A549 (cell line): ENCODE results near the gene MYO18A. TPM values are rescaled to one million over a fixed set of nuclear protein-coding genes. Genes with fewer than 3 reads are reported as not detected.

ENCODE experiments used
- ATAC-seq, 2 experiments: fragments of 200-7000 bp in 1 of 2; fragments of >200 bp in 1 of 2; cut with Nextera tagmentation in 1 of 2; cut with Tn5 transposase in 1 of 2; 3 replicates each; pipeline versions ENCODE4 v1.8.0 to v1.9.1; 2018 to 2020; ENCODE audit warnings: mild to moderate bottlenecking in 1 of 2, moderate library complexity in 1 of 2
- CTCF ChIA-PET: fragments of 300-600 bp; sonication (Branson Sonifier 250); formaldehyde crosslinking; extraction: SDS; loops from one replicate; lab custom pipeline; 2021; ENCODE audit warnings: antibody characterized with exemption, inconsistent platforms; lab: Yijun Ruan, JAX
- POLR2A ChIA-PET: fragments of 350-600 bp; formaldehyde crosslinking; extraction: SDS; loops from one replicate; lab custom pipeline; 2021; ENCODE audit warnings: antibody characterized with exemption, inconsistent platforms; lab: Yijun Ruan, JAX
- DNase-seq, 2 experiments: peaks; one replicate each; pipeline versions ENCODE4 v3.0.0 to v3.0.0-alpha.2; 2011 to 2016; ENCODE audit warnings: low read depth in 1 of 2, low spot score in 1 of 2
- FAIRE-seq: peaks from 2 replicates; lab custom pipeline; 2011; peaks lifted over from hg19 to GRCh38; lab: Jason Lieb, UNC
- H3K27ac ChIP-seq, 2 experiments: fragments of >200 bp; sonication (Bioruptor Twin); formaldehyde crosslinking; 3 replicates each; pipeline ENCODE4 v1.5.1; 2016 to 2017
- H3K4me1 ChIP-seq: fragments of >200 bp; sonication (Bioruptor Twin); formaldehyde crosslinking; 3 replicates; pipeline ENCODE4 v1.6.1; 2016
- H3K4me2 ChIP-seq: fragments of >200 bp; sonication (Bioruptor Twin); formaldehyde crosslinking; 3 replicates; pipeline ENCODE4 v1.6.1; 2016
- H3K4me3 ChIP-seq: fragments of >200 bp; sonication (Bioruptor Twin); formaldehyde crosslinking; 3 replicates; pipeline ENCODE4 v1.5.1; 2016
- H3K9me3 ChIP-seq: fragments of >200 bp; sonication (Bioruptor Twin); formaldehyde crosslinking; 3 replicates; pipeline ENCODE4 v1.6.1; 2016
- CBX8 ChIP-seq: fragments of 200-600 bp; sonication (generic); IDR thresholded peaks from 2 replicates; pipeline ENCODE4 v1.6.1; 2016
- CHD4 ChIP-seq: fragments of 200-600 bp; sonication (generic); IDR thresholded peaks from 2 replicates; pipeline ENCODE4 v1.6.1; 2016; ENCODE audit warnings: antibody characterized with exemption, mild to moderate bottlenecking, borderline replicate concordance
- FOSL2 ChIP-seq, 2 experiments: fragments of 450-650 bp in 1 of 2; fragments of >200 bp in 1 of 2; sonication (Bioruptor Twin) in 1 of 2; formaldehyde crosslinking; IDR thresholded peaks; 2 replicates each; pipeline versions ENCODE4 v1.5.0 to v1.6.1; 2016 to 2020; ENCODE audit warnings: mild to moderate bottlenecking in 1 of 2, moderate library complexity in 1 of 2
- HEYL ChIP-seq: fragments of 250-450 bp; sonication (Bioruptor Pico); IDR thresholded peaks from 2 replicates; pipeline ENCODE4 v1.8.0; 2021; ENCODE audit warnings: mild to moderate bottlenecking, moderate library complexity
- HOXB13 ChIP-seq: fragments of 250-450 bp; sonication (Bioruptor Pico); IDR thresholded peaks from 2 replicates; pipeline ENCODE4 v1.5.0; 2020; ENCODE audit warnings: low read depth, mild to moderate bottlenecking, moderate library complexity
- JUN ChIP-seq, 2 experiments: fragments of >200 bp; sonication (Bioruptor Twin); formaldehyde crosslinking; IDR thresholded peaks; 2 replicates in 1 of 2; 3 replicates in 1 of 2; pipeline ENCODE4 v1.6.1; 2016 to 2017
- MAFK ChIP-seq: fragments of 450-650 bp; IDR thresholded peaks from 2 replicates; pipeline ENCODE4 v1.6.1; 2014; ENCODE audit not compliant: partially characterized antibody
- NFE2L2 ChIP-seq: fragments of 150-350 bp; conservative IDR thresholded peaks from 2 replicates; pipeline ENCODE4 v1.6.1; 2014; ENCODE audit warnings: low read length
- NR3C1 ChIP-seq: fragments of >200 bp; sonication (Bioruptor Twin); formaldehyde crosslinking; IDR thresholded peaks from 3 replicates; pipeline ENCODE4 v1.6.1; 2017
- POLR2AphosphoS2 ChIP-seq: conservative IDR thresholded peaks from 2 replicates; pipeline ENCODE4 v1.6.1; 2012; ENCODE audit warnings: low read length, improper control_type of control experiment, inconsistent platforms
- RAD21 ChIP-seq, 2 experiments: fragments of >200 bp in 1 of 2; sonication (Bioruptor Twin) in 1 of 2; formaldehyde crosslinking in 1 of 2; IDR thresholded peaks in 1 of 2; conservative IDR thresholded peaks in 1 of 2; 2 replicates in 1 of 2; 3 replicates in 1 of 2; pipeline ENCODE4 v1.6.1; 2012 to 2018; ENCODE audit warnings: inconsistent platforms in 1 of 2
- RARB ChIP-seq: fragments of 250-450 bp; sonication (Bioruptor Pico); IDR thresholded peaks from 2 replicates; pipeline ENCODE4 v1.8.0; 2021; ENCODE audit warnings: mild to moderate bottlenecking, moderate library complexity
- SMC3 ChIP-seq: fragments of >200 bp; sonication (Bioruptor Twin); formaldehyde crosslinking; IDR thresholded peaks from 3 replicates; pipeline ENCODE4 v1.6.1; 2018; ENCODE audit warnings: inconsistent platforms
- ZFP36 ChIP-seq: fragments of 450-650 bp; IDR thresholded peaks from 2 replicates; pipeline ENCODE4 v1.6.1; 2014; ENCODE audit warnings: borderline replicate concordance; ENCODE audit not compliant: partially characterized antibody
- WGBS: methylation state at CpG from one replicate; pipeline ENCODE4 v1.1.6; 2017; ENCODE audit errors: missing lambda C conversion rate; 5-methylcytosine and 5-hydroxymethylcytosine counted together
- polyA plus RNA-seq, 4 experiments: library from polyadenylated mRNA; depleted of rRNA in 3 of 4; stranded (reverse); fragments of >200 nt; fragmentation: RNase III in 1 of 4; extraction: RNeasy Plus Mini Kit Qiagen cat#74134 plus additional on column Dnase treatment in 1 of 4; gene quantifications; 2 replicates in 3 of 4; 3 replicates in 1 of 4; pipeline ENCODE4 v1.2.3, GENCODE V29; 2011 to 2017
- TF ChIP-seq, protein P1 (sequence below): fragments of 200-600 bp; sonication (generic); IDR thresholded peaks from 2 replicates; pipeline ENCODE4 v1.6.1; 2016; ENCODE audit warnings: antibody characterized with exemption, mild to moderate bottlenecking, moderate library complexity
- TF ChIP-seq, protein P2 (sequence below): fragments of 250-450 bp; sonication (Bioruptor Pico); IDR thresholded peaks from 2 replicates; pipeline ENCODE4 v1.5.0; 2020; ENCODE audit warnings: low read depth, mild to moderate bottlenecking, moderate library complexity
- TF ChIP-seq, protein P3 (sequence below): IDR thresholded peaks from 2 replicates; pipeline ENCODE4 v1.6.1; 2012
- TF ChIP-seq, protein P4 (sequence below): fragments of 450-650 bp; IDR thresholded peaks from 2 replicates; pipeline ENCODE4 v1.6.1; 2014; ENCODE audit warnings: antibody characterized with exemption
- TF ChIP-seq, protein P5 (sequence below): fragments of 150-350 bp; IDR thresholded peaks from 2 replicates; pipeline ENCODE4 v1.6.1; 2014; ENCODE audit warnings: low read depth, mild to moderate bottlenecking, low read length
- TF ChIP-seq, protein P6 (sequence below): IDR thresholded peaks from 2 replicates; pipeline ENCODE4 v1.6.1; 2012; ENCODE audit warnings: low read depth, borderline replicate concordance

MYO18A gene
- polyA plus RNA-seq, 2 of the 4 experiments (the other 2 are of a cell fraction), result 12.3 to 28.4 TPM

DNA sequence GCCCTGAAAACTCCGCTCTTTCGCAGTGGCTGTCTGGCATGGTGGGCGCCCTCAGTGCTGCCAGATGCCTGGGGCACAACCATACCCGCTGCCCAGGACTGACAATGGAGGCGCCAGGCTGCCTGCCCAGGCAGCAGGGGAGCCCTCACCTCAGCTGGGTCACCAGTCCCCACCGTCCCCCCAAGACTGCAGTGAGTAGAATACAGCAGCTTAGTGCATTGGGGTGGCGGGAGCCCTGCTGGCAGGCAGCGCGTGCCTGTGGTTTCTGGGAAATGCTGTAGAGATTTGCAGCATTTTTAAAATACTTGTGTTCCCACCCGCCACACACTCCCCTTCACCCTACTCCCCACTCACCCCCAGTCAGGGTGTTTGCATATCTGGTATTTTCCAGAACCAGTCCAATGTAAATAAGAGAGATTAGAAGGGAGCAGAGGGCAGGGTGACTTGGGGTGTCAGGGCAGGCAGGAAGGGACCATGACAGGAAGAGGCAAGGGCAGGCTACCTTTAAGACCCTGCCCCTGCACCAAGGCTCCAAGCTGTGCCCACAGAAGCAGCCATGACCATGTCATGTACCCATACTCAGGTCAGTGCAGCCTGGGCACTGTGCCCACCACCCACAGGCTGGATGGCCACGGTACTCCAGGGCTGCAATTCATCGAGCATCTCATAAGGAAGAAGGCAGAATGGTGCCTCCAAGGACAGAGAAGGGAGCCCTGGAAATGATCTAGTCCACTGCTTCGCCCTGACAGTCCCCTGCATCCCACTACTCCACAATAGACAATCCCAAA is 21.5 kb downstream of the MYO18A start:
- H3K27ac ChIP-seq, result peak overlapping the region; percentile 53 to 94; a peak in 5 of 6 replicates
- FAIRE-seq (no peak), DNase-seq (no peak), ATAC-seq (no peak)
- CTCF ChIA-PET, result interaction anchor here (2.0 to 21.3 kb wide), 3 partner anchors 18 to 61 kb away, joined by 9 to 263 read pairs (median 65); partner anchors contain the start of gene MYO18A
- H3K4me1 ChIP-seq, result peaks cover 78% of the 10 kb centered on the region
- H3K4me3 ChIP-seq, result no peak overlapping the region
- POLR2A ChIA-PET, result no interaction called here
- TF ChIP-seq, protein P1, sequence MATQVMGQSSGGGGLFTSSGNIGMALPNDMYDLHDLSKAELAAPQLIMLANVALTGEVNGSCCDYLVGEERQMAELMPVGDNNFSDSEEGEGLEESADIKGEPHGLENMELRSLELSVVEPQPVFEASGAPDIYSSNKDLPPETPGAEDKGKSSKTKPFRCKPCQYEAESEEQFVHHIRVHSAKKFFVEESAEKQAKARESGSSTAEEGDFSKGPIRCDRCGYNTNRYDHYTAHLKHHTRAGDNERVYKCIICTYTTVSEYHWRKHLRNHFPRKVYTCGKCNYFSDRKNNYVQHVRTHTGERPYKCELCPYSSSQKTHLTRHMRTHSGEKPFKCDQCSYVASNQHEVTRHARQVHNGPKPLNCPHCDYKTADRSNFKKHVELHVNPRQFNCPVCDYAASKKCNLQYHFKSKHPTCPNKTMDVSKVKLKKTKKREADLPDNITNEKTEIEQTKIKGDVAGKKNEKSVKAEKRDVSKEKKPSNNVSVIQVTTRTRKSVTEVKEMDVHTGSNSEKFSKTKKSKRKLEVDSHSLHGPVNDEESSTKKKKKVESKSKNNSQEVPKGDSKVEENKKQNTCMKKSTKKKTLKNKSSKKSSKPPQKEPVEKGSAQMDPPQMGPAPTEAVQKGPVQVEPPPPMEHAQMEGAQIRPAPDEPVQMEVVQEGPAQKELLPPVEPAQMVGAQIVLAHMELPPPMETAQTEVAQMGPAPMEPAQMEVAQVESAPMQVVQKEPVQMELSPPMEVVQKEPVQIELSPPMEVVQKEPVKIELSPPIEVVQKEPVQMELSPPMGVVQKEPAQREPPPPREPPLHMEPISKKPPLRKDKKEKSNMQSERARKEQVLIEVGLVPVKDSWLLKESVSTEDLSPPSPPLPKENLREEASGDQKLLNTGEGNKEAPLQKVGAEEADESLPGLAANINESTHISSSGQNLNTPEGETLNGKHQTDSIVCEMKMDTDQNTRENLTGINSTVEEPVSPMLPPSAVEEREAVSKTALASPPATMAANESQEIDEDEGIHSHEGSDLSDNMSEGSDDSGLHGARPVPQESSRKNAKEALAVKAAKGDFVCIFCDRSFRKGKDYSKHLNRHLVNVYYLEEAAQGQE, result no peak
- TF ChIP-seq ZFP36 (no peak), NR3C1 (no peak), HOXB13 (CRISPR knock-in tag) (no peak), RAD21 (conservative IDR thresholded peaks at IDR 0.05 in 1 of 2, IDR thresholded peaks at IDR 0.05 in 1 of 2) (no peak), JUN (IDR thresholded peaks at IDR 0.05) (no peak), SMC3 (no peak), MAFK (no peak), NFE2L2 (no peak), HEYL (CRISPR knock-in tag) (no peak), RARB (CRISPR knock-in tag) (no peak), CHD4 (no peak), POLR2AphosphoS2 (no peak), CBX8 (no peak), FOSL2 (IDR thresholded peaks at IDR 0.05) (no peak), FOSL2 (CRISPR knock-in tag; IDR thresholded peaks at IDR 0.05) (no peak)
- TF ChIP-seq, protein P2, sequence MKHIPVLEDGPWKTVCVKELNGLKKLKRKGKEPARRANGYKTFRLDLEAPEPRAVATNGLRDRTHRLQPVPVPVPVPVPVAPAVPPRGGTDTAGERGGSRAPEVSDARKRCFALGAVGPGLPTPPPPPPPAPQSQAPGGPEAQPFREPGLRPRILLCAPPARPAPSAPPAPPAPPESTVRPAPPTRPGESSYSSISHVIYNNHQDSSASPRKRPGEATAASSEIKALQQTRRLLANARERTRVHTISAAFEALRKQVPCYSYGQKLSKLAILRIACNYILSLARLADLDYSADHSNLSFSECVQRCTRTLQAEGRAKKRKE (CRISPR knock-in tag), result no peak
- TF ChIP-seq, protein P3, sequence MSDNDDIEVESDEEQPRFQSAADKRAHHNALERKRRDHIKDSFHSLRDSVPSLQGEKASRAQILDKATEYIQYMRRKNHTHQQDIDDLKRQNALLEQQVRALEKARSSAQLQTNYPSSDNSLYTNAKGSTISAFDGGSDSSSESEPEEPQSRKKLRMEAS, result no peak
- TF ChIP-seq, protein P4, sequence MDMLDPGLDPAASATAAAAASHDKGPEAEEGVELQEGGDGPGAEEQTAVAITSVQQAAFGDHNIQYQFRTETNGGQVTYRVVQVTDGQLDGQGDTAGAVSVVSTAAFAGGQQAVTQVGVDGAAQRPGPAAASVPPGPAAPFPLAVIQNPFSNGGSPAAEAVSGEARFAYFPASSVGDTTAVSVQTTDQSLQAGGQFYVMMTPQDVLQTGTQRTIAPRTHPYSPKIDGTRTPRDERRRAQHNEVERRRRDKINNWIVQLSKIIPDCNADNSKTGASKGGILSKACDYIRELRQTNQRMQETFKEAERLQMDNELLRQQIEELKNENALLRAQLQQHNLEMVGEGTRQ, result no peak
- TF ChIP-seq, protein P5, sequence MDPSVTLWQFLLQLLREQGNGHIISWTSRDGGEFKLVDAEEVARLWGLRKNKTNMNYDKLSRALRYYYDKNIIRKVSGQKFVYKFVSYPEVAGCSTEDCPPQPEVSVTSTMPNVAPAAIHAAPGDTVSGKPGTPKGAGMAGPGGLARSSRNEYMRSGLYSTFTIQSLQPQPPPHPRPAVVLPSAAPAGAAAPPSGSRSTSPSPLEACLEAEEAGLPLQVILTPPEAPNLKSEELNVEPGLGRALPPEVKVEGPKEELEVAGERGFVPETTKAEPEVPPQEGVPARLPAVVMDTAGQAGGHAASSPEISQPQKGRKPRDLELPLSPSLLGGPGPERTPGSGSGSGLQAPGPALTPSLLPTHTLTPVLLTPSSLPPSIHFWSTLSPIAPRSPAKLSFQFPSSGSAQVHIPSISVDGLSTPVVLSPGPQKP, result no peak
- TF ChIP-seq, protein P6, sequence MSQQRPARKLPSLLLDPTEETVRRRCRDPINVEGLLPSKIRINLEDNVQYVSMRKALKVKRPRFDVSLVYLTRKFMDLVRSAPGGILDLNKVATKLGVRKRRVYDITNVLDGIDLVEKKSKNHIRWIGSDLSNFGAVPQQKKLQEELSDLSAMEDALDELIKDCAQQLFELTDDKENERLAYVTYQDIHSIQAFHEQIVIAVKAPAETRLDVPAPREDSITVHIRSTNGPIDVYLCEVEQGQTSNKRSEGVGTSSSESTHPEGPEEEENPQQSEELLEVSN, result no peak
- no peaks in the 10 kb centered on the region for H3K9me3 ChIP-seq
- 76% methylated on average over 13 of the region's 13 CpGs for WGBS
- H3K4me2 ChIP-seq, result peak overlapping the region; percentile 69
